Measurements from ENCODE around the gene KIF1C.

KIF1C gene

DNA sequence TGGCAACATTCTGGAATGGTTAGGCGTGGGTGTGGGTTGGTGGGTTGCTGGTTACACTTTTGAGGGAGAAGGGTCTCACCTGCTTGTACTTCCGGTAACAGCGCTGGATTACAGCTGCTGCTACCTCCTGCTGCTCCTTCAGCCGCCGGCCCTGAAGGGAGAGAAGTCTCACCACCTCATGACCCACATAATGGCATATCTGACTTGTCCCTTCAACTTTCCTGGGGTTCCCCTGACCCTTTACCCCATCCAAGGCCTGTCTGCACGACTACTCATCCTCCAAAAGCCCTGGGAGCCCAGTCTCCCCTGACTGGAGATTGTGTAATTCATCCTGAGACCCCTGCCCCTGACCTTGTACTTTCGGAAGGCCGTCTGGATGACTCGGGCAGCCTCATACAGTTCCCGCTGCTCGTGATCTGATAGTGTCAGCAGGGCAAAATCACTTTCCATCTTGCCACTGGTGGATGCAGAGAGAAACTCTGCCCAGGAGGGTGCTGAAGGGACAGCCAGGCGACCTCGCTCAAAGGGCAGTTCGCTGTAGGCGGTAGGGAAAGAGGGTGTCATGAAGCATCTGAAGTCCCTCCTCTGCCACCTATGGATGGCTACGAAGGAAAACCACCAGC, 28.1 kb upstream of the KIF1C start:
- DNase-seq: no peak

DNA sequence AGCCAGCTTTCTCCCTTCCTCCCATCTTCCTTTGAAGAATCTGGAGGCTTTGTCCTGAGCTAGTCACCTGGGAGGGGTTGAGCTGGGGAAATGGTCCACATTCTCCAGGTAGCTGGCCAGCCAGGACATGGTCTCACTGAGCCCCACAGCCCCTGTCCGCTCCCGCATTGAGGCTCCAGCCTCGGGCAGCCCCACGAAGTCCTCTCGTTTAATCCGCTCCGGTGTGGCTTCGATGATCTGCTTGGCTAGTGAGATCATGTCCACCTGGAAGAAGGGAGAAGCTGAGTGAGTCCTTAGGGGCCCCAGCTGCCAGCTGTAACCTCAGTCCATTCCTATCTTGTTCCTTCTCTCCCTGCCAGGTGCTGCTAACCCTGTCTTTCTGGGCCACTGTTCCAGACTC, 27.5 kb upstream of the KIF1C start:
- DNase-seq: no peak

DNA sequence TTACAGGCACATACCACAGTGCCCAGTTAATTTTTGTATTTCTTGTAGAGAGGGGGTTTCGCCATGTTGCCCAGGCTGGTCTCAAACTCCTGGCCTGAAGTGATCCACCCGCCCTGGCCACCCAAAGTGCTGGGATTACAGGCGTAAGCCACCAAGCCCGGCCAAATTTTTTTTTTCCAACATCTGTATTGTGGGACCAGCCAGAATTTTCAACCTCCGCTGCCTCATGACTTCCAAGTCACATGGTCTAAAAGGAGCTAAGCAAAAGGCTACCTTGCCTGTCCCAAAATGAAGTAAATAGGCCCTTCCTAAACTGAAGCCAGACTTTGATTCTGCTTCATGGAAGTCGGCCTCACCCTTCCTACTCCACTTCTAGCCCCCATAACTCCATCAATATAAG, 25.9 kb upstream of the KIF1C start:
- DNase-seq: no peak

DNA sequence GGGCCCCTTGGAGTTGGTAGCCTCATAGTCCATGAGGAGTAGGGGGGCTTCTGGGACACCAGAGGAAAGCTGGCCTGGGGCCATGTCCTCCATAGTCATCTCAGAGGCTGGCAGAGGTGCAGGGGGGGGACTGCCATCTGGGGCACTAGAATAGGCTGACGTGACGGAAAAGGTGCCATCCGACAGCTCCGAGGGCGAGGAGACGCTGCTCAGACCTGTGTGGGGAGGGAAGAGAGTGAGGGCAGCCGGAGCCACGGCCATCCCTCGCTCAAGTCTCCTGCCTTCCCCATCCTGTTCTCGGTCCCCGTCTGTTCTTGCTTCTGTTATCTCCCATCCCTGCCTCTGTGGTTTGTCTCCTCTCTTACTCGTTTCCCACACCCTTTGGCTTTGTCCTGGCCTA, 25.4 kb upstream of the KIF1C start:
- DNase-seq: no peak

DNA sequence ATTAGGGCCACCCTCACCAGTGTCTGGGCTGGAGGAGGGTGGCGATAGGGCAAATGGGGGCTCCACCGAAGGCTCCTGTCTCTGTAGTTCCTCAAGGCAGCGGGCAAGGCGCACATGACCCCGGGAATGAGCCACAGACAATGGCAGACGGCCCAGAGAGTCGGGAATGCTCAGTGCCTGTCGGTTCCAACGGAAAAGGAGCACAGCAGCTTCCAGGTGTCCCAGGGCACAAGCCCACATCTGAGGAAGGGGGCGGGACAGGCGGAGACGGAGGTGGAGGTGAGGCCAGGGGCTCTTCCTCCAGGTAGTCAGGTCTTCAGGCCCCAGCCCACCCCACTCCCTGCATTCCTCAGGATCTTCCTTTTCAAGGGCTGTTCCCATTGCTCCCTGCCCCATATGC, 25.0 kb upstream of the KIF1C start:
- no peak for DNase-seq

DNA sequence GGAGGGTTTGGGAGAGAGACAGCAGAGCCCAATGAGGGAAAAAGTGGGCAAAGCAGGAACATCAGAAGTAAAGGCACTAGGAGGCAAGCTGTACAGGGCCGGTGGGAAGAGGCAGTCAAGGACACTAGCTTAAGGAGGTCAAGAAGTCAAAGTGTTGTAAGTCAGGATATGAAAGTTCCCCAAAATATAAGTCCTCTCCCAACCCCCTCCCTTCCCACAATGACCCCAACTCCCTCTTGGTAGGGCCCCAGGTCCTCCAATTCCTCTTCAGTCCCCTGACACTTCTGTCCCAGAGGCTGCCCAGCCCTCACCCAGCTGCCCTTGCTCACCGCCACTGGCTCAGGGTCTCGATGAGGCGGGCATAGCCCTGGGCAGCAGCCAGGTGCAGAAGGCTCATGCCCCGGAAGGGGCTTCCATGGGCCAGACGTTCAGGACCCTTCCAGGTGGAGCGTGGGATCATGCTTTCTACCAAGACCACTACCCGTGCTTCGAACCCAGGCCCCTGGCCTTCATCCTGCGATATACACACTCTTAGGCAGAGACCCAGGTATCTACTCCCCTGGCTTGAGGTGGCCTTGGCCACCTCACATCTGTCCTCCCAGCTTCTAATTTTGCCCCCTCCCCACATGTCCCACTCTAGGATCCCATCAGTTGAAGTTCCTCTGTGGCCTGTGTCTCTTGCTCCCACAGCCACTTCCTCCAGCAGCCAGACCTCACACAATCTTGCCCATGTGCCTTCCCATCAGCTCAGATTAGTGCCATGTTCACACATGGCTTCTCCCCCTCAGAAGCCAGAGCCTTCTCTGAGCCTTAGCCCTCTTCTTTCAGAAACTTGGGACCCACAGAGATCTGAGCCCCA, 24.3 kb upstream of the KIF1C start:
- DNase-seq: no peak

DNA sequence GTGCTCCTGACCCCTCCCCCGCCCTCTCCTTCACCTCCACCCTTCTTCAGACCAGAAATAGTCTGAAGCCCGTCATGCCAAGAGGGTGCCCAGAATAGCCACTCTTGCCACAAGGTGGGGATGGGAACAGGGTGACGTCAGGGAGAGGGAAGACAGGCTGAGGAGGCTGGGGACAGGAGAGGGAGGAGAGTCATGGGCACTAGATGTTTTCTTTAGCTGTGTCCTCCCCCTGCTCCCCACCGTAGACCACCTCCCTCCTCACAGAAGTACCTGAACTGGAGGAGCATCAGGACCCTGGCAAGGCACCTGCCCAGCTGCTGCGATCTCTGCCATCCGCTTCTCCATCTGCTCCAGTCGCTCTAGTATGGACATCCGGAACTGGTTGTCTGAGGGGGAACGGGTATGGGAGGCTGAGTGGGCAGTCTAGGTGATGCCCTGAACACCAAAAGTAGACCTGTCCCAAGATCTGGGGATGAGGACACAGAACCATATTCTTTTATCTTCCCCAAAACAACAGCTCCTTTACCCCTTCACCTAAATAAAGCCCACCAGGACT, 23.6 kb upstream of the KIF1C start:
- no peak for DNase-seq

DNA sequence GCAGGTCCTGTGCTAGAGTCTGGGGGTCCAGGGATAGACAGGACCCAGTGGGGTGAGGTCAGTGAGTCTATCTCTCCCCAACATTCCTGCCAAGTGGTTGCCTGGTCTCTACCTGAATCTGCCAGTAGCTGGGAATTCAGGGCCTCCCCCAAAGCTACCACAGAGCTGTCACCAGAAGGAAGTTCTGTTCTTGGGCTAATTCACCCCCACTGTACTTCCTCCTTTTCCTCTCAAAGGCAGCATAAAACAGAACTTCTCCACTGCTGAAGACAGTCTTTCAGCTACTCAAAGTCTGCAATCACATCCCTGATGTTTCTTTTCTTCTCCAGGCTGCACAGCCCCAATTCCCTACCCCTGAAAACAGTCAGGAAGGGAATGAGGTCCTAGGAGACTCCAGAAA, 19.0 kb upstream of the KIF1C start:
- DNase-seq: no peak

DNA sequence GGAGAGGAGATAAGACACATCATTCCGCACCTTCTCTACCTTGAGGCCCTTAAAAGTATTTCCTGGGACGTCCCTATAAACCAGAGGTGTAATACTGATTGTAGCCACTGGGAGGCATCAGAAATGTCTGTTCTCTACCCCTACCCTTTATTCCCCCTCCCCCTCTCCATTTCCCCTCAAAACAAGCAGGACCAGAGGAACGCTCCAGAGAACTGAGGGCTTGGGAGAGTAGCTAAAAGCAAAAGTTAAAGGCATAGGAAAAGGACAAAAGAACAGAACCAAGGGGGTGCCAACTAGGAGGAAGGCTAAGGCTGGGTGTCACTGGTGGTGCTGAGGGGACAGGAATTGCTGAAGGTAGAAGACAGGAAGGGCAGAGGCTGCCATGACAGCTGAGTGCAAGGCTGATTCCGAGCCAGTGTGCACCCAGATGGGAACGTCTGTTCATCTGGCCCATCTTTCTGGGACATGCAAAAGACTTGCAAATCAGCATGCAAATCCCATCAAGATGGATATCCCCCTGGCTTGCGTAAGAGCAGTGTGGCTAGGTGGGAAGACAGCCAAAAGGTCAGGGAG, 17.0 kb upstream of the KIF1C start:
- DNase-seq: peak; percentile 82

DNA sequence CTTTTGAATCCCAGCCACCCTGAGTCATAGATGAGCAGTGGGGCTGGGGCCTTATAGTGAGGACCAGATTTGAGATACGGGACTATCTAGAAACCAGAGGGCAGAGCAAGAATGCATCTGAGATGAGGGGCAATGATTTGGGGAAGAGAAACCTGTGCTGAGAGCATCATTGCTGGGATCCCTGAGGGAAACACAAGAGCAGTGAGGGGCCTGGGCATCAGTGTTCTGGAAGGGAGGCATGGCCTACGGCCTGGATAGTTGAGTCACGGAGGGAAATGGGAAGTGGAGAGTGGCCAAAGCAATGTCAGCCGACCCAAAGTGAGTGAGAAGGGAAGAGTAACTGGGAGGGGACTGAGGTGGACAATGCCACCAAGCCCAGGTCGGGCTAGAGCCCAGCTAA, 15.4 kb upstream of the KIF1C start:
- DNase-seq: no peak

DNA sequence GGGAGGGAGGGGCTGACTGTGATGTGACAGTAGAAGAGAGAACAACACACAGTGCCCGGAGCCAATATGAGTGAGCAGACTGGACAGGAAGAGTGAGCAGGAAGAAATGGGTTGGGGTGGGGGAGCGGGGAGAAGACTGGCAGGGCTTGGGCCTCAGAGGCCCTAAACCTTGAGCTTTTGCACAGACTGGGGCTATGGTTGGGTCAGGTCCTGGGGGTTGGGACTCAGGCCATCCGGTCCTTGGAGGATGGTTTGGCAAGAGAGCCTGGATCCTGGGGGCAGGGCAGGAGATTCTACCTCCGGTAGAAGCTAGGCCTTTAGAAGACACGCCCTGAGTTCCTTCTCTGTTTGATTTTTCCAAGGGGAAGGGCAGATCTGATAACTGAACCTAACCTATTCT, 11.3 kb upstream of the KIF1C start:
- no peak for DNase-seq

DNA sequence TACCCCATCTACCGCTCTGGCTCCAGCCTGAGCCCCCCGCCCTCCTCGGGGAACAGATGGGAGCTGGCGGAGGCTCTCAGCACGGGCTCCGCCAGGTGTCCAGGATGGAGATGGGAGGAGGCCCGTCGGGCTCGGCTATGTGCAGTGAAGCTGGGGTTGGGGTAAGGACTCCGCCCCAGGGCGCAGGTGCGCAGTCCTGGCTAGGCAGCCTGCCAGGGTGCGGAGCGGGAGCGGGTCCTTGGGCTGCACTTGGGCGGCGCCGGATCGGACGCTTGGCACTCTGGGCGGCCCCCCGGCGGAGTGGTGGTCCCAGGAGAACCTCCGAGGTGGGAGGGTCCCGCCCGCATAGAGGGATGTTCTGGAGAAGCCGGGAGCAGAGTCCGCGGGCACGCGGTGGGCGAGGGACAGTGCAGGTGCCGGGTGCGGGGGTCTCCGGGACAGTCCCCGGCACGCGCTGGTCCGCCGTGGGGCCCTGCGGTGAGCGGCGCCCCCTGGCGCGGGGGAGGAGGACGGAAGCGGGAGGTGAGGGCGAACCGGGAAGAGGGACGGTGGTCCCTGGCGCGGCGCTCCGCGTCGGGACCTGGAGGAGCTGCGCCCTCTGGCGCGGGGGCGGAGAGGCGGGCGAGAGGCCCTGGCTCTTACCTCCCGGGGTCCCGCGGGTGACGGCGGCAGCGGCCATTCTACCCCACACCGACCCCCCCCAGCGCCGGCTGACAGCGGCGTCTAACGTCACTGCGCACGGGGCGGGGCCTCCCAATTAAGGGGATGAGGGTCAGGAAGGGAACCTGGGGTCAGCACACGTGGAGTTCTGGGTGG, 10.6 kb upstream of the KIF1C start, which contains the start of gene CAMTA2:
Gene CAMTA2, minus strand, starts transcription at position 725 of the 816 bp plus-strand sequence. CDS start 1,453 bp downstream, outside the sequence.
- peak; percentile 88 for DNase-seq

DNA sequence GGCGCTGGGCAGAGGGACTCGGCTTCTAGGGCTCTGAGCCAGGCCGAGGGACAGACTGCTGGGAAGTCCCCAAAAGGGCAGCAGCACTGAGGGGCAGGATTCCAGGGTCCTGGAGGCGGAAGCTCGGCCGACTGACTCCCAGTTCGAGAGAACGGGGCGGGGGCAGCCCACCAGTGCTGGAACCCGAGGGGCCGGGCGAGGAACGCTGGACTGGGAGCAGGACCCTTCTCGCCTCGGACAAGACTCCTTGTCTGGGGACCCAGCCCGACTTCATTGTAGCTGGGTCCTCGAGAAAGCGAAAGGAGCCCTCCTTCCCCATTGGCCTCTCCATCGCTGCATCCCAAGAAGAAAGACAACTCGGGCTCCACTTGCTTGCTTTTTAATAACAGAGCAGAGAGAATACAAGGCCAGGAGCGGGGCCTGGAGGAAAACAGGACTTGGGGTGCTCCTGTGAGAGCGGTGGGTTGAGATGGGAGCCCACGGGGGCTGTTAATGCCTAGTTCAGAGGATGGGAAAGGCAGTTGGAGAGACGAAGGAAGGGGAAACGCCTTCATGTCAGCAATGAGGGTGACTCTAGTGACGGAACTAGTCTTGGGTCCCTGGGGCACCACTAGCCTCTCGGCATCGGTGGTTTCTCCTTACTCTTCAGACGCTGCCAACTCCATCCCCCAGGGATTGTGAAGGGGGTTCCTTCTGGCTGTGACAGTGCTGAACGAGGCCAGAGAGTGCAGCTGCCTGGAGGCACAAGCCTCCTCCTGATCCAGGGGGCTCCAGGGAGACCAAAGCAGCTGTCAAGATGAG, 9.8 kb upstream of the KIF1C start:
- no peak for DNase-seq

DNA sequence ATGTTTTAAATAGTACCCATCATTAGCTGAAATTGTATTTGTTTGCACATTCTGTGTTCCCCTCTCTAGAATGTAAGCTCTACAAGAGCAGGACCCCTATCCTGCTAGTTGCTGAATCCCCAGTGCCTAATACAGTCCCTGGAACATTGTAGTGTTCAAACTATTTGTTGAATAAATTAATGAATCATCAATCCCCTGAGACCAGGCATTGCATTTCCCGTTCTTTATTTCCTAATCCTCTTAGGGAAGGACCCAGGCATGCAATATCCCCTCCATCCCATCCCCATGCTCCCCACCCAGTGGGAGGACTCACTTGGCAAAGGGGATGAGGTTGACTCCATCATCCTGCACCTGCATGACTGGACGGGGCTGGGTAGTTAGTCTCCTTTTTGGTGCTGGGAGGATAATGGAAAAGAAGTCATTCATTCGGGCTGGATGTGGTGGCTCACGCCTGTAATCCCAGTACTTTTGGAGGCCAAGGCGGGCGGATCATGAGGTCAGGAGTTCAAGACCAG, 3.6 kb upstream of the KIF1C start:
- DNase-seq: no peak

DNA sequence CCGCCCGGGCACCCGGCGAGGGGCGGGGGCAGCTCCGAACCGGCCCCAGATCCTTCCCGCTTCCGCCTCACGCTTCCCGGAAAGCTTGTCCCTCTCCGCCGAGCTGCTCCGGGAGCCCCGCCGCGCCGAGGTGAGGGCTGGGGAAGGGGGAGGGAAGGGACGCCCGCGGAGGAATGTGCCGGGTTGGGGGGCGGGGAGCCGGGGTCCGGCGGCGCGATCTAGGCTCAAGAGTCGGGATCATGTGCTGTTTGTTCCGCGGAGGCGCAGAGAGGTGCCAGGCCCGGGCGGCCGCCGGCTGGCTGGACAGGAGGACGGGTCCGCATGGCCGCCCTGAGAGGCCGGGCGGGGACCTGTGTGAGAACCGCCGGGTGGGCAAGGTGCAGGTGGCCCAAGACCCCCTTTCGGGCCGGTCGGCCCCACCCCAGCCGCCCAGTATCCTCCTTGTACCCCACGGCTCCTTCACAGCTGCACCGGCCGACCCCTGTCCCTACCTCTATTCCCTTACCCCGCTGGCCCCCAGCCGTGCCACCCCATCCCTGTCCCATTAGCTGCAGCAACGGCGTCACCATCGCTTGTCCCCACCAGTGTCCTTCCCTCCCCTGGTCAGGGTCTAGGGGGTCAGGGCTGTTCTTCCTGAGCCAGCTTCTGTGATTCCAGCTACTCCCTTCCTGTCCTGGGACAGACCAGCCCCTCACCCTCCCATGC, 429 bp downstream of the KIF1C start:
- no peak for DNase-seq

DNA sequence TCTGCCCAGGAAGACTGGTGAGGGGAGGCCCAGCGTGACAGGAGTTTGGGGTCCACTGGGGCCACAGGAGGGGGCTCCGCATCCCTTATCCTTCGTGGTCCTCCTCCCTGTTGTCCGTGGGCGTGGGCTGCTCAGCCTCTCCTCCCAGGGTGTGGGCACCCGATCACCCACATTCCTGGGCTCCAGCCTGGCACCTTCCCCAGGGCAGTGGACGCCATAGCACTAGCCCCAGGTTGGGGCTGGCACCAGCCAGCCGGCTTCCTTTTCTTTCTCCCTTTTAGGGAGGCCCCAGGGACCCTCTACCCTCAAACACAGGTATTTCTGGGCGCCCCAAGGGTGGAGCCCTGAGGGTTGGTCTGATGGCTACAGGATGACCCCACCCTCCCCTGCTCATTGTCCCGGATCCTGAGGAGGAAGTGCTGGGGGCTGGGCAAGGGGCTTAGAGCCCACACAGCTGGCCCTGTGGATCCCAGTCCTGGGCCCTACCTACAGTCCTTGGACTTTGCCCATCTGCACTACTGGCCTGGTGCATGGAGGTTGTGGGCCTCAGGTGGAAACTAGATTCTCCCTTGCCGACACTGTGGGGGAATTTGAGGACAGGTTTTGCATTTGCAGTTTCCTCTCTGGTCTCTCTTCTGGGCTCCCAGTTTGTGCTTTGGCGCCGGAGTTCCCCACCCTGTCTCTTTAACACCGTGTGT, 1.1 kb downstream of the KIF1C start:
- DNase-seq: no peak

DNA sequence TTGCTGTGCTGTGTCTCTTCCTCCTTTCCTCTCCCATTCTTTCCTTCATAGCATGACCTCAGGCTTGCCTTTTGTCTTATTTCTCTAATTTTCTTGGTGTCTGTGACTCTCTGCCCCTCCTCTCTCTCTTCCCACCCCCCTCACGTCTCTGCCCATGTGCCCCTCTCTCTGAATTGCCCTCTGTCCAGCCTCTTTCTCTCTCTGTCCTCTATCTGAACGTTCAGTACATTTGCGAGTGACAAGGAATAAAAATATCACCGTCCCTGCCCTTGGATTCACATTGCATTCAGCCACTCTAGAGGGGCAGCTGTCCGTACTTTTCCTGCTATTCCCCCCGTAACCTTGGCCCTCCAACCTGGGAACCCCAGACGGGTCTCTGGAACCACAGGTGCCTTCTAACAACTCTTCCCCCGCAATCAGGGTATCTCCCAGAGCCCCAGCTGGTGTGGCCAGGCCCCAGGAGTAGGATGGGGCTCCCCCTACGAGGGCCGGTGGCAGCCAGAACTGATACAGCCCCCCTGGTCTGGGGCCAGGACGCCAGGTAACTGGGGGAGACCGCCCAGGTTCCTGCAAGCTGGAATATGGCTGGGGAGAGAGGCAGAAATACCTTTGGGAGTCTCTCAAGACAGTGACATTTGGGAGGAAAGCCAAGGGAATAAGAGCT, 1.8 kb downstream of the KIF1C start:
- DNase-seq: no peak

DNA sequence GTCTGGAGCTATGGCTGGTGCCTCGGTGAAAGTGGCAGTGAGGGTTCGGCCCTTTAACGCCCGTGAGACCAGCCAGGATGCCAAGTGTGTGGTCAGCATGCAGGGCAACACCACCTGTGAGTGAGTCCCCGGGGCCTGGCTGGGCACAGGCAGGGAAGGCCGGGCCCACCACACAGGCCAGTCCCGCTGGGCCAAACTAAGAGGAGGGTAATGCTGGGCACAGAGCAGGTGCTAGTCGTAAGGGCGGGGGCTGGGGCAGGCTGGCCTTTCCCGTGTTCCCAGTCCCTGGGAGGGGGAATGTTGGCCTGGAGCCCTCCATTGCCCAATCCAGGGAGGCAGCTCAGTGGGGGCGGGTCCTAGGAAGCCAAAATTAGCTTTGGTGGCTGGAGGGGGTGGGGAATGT, 2.5 kb downstream of the KIF1C start:
- no peak for DNase-seq

DNA sequence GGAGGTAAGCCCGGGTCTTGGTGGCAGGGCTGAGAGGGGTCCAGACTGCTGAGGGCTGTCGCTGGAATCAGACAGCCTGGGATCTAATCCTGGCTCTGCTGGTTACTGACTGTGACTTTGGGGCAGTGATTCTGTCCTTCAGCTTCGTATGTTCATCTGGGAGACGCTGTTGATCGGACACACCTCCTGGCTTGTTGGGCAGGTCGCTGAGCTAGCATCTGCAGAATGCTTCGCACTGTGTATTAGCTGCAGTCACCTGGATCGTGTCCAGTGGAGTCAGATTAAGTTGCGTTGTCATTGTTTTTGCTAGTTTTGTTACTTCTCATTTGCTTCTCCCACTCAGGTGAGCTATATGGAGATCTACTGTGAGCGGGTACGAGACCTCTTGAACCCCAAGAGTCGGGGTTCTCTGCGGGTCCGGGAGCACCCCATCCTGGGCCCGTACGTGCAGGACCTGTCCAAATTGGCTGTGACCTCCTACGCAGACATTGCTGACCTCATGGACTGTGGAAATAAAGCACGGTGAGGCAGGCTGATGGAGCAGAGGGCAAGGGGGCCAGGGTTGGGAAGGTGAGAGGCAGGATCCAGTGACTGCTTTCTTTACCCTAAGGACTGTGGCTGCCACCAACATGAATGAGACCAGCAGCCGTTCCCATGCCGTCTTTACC, 4.5 kb downstream of the KIF1C start:
- no peak for DNase-seq

Measured in CD4-positive, alpha-beta T cell treated with Interleukin-17A for 1 hour (primary cell).